ENCODE data around the gene ANKMY1. TPM values are rescaled to one million over a fixed set of nuclear protein-coding genes. Genes with fewer than 3 reads are reported as not detected.

Gene ANKMY1
- total and polyA plus RNA-seq, 11 donors = 2.4 to 11.7 (median 5.5) TPM

GRCh38 chr2:240585681-240586197 lies 28.0 kb upstream of the ANKMY1 start:
- peak in 2 of 5 donors; percentile 15 to 44 for DNase-seq
- intact Hi-C loops (cut with DNase I) = loop anchor here in 3 of 10 donors (1.0 to 10.0 kb wide), 5 partner anchors 16 to 351 kb away; partner anchors contain the start of genes DUSP28 (in 2 of the 3) and RNPEPL1 (in 1 of the 3)

GRCh38 chr2:240585101-240585500 lies 27.3 kb upstream of the ANKMY1 start:
- Histone ChIP-seq H3K27ac (peak overlapping the region in 3 of 12 donors; percentile 92 to 98 (median 95)), H3K36me3 (peaks cover 0 to 11% (median 3%) of the 10 kb centered on the region in 9 donors), H3K27me3 (no peaks in the 10 kb centered on the region), H3K9me3 (peaks cover 0 to 9% (median 0%) of the 10 kb centered on the region in 12 donors), H3K4me3 (peak overlapping the region in 11 of 12 donors; percentile 72 to 97 (median 84)), H3K4me1 (peaks cover 7 to 61% (median 38%) of the 10 kb centered on the region in 12 donors)
- no peak for TF ChIP-seq POLR2A (IDR thresholded peaks at IDR 0.05)
- TF ChIP-seq CTCF (IDR thresholded peaks at IDR 0.05) = no peak
- no peak for ATAC-seq
- intact Hi-C loops (cut with DNase I) = loop anchor here in 1 of 10 donors (2.0 to 10.0 kb wide), 2 partner anchors 16 to 350 kb away; partner anchors contain the start of gene RNPEPL1
- peak in 1 of 5 donors; percentile 24 for DNase-seq
- 65 to 80% (median 74%) methylated on average over 6 of the region's 6 CpGs for WGBS, 4 donors

More at GRCh38 chr2:240585681-240586197, 28.0 kb upstream of the ANKMY1 start:
- Histone ChIP-seq H3K4me1 (peaks cover 7 to 63% (median 34%) of the 10 kb centered on the region in 12 donors), H3K4me3 (peak overlapping the region; percentile 55 to 97 (median 83)), H3K9me3 (peaks cover 0 to 9% (median 0%) of the 10 kb centered on the region in 12 donors), H3K27me3 (no peaks in the 10 kb centered on the region), H3K36me3 (peaks cover 0 to 17% (median 6%) of the 10 kb centered on the region in 9 donors), H3K27ac (peak overlapping the region; percentile 83 to 98 (median 92))
- ATAC-seq = no peak
- 1 to 3% (median 2%) methylated on average over 15 to 20 of the region's 20 CpGs for WGBS, 4 donors
- no peak for TF ChIP-seq POLR2A (IDR thresholded peaks at IDR 0.05)
- no peak for TF ChIP-seq CTCF (IDR thresholded peaks at IDR 0.05)

GRCh38 chr2:240584486-240585031 lies 26.8 kb upstream of the ANKMY1 start:
- Histone ChIP-seq H3K9me3 (peaks cover 0 to 9% (median 0%) of the 10 kb centered on the region in 12 donors), H3K4me1 (peaks cover 7 to 61% (median 42%) of the 10 kb centered on the region in 12 donors), H3K36me3 (peaks cover 0 to 11% (median 0%) of the 10 kb centered on the region in 9 donors), H3K4me3 (peak overlapping the region in 6 of 12 donors; percentile 78 to 97 (median 88)), H3K27me3 (no peaks in the 10 kb centered on the region), H3K27ac (peak overlapping the region in 1 of 12 donors; percentile 92)
- intact Hi-C loops (cut with DNase I) = loop anchor here in 1 of 10 donors (2.0 to 10.0 kb wide), 2 partner anchors 16 to 350 kb away; partner anchors contain the start of gene RNPEPL1
- ATAC-seq (no peak), DNase-seq (peak in 1 of 5 donors; percentile 26)
- 58 to 75% (median 60%) methylated on average over 4 of the region's 4 CpGs for WGBS, 4 donors
- TF ChIP-seq CTCF (IDR thresholded peaks at IDR 0.05) (no peak), POLR2A (IDR thresholded peaks at IDR 0.05) (no peak)

DNA sequence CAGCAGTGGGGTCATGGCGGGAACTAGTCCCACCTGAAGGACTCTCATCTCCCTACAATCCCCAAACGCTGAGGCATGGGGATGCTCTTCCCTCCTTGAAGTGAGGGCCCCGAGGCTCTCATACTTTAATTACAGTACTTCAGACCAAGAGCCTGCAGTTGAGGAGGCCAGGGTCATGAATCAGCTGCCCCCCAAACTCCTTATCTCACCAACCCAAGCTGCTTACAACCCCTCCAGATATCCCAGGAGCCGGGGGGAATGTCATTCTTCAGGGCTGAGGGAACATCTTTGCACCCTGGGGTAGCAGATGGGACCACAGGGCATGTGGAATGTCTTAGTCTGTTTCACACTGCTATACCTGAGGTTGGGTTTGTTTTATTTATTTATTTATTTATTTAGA lies 26.0 kb upstream of the ANKMY1 start:
- WGBS, 4 donors = 85 to 92% (median 88%) methylated on average over 4 of the region's 4 CpGs
- Histone ChIP-seq H3K36me3 (peaks cover 0 to 11% (median 0%) of the 10 kb centered on the region in 9 donors), H3K4me1 (peaks cover 7 to 62% (median 46%) of the 10 kb centered on the region in 12 donors), H3K27me3 (no peaks in the 10 kb centered on the region), H3K4me3 (no peak overlapping the region), H3K27ac (no peak overlapping the region), H3K9me3 (peaks cover 0 to 9% (median 0%) of the 10 kb centered on the region in 12 donors)
- DNase-seq (peak in 2 of 5 donors; percentile 7 to 44), ATAC-seq (no peak)
- intact Hi-C loops (cut with DNase I) = loop anchor here in 1 of 10 donors (2.0 to 10.0 kb wide), 2 partner anchors 15 to 349 kb away; partner anchors contain the start of gene RNPEPL1
- TF ChIP-seq POLR2A (IDR thresholded peaks at IDR 0.05) (no peak), CTCF (IDR thresholded peaks at IDR 0.05) (no peak)
